ENCODE data around the gene PINLYP.
"Not testable (repeated sequence)": the region's sequence is repeated elsewhere in the genome, so short reads cannot be mapped to it uniquely, and the experiment has no call there.

The PINLYP gene

GRCh38 chr19:43578787-43579186, 3.2 kb downstream of the PINLYP start:
- in situ Hi-C loops (cut with MboI; ENCODE audit: low sequenced_read_pairs), result no loop called here

GRCh38 chr19:43581467-43581866, 5.9 kb downstream of the PINLYP start:
- in situ Hi-C loops (cut with MboI; ENCODE audit: low sequenced_read_pairs), result no loop called here

GRCh38 chr19:43582495-43582894, 6.9 kb downstream of the PINLYP start:
- in situ Hi-C loops (cut with MboI; ENCODE audit: low sequenced_read_pairs), result no loop called here

DNA sequence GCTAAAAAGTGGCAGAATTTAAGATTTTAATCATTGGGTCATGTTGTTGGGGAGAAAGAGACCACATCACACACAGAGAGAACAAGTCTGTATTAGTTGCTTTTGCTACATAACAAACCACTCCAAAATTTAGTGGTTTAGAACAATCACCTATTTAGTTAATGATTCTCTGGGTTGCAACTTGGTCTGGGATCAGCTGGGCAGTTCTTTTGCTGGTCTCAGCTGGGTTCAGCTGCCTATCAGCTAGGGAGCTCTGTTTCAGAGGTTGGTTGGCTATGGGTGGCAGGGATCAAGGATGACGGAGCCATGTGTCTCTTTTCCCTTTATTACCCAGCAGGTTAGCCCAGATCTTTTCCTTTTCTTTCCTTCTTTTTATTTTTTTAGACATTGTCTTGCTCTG, 8.9 kb downstream of the PINLYP start:
- in situ Hi-C loops (cut with MboI; ENCODE audit: low sequenced_read_pairs), result no loop called here

DNA sequence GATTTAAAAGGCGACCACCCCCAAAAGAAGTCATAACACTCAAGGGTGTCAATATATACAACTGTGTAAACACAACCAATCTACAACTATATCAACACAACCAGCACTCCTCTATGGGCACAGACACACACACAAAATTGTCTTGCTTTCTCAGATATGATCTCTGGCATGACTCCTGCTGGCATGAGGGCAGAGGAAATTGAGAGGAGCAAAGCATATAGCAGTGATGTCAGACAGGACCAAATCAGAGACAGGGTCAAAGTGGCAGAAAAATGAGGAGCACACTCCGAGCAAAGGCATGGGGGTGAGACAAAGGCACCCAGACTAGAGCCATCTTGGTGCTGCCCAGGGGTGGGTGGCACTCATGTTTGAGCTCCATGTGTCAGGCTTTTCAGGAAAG, 10.7 kb downstream of the PINLYP start:
- in situ Hi-C loops (cut with MboI; ENCODE audit: low sequenced_read_pairs), result no loop called here

- in situ Hi-C loops (cut with MboI; ENCODE audit: low sequenced_read_pairs), result not testable (repeated sequence)
Observed at GRCh38 chr19:43587029-43587428, 11.4 kb downstream of the PINLYP start.

- in situ Hi-C loops (cut with MboI; ENCODE audit: low sequenced_read_pairs), result no loop called here
Observed at GRCh38 chr19:43589277-43589676, 13.7 kb downstream of the PINLYP start.

DNA sequence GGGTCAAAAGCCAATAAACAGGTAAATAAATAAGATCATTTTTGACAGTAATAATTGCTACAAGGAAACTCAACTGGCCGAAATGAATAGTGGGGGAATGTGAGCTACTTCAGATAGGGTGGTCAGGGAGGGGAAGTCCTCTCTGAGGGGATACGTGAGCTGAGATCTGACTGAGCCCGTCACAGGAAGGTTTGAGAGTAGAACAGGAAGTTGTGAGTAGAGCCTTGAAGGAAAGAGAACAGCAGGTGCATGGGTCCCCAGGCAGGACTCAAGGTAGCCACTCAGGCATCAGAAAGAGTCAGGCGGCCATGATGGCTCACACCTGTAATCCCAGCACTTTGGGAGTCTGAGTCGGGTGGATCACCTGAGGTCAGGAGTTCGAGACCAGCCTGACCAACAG, 14.1 kb downstream of the PINLYP start:
- in situ Hi-C loops (cut with MboI; ENCODE audit: low sequenced_read_pairs), result no loop called here

GRCh38 chr19:43591904-43592772, 16.5 kb downstream of the PINLYP start:
- in situ Hi-C loops (cut with MboI; ENCODE audit: low sequenced_read_pairs), result no loop called here

- in situ Hi-C loops (cut with MboI; ENCODE audit: low sequenced_read_pairs), result no loop called here
Observed at GRCh38 chr19:43592800-43593350, 17.3 kb downstream of the PINLYP start.

GRCh38 chr19:43594081-43594697, 18.6 kb downstream of the PINLYP start:
- in situ Hi-C loops (cut with MboI; ENCODE audit: low sequenced_read_pairs), result no loop called here

DNA sequence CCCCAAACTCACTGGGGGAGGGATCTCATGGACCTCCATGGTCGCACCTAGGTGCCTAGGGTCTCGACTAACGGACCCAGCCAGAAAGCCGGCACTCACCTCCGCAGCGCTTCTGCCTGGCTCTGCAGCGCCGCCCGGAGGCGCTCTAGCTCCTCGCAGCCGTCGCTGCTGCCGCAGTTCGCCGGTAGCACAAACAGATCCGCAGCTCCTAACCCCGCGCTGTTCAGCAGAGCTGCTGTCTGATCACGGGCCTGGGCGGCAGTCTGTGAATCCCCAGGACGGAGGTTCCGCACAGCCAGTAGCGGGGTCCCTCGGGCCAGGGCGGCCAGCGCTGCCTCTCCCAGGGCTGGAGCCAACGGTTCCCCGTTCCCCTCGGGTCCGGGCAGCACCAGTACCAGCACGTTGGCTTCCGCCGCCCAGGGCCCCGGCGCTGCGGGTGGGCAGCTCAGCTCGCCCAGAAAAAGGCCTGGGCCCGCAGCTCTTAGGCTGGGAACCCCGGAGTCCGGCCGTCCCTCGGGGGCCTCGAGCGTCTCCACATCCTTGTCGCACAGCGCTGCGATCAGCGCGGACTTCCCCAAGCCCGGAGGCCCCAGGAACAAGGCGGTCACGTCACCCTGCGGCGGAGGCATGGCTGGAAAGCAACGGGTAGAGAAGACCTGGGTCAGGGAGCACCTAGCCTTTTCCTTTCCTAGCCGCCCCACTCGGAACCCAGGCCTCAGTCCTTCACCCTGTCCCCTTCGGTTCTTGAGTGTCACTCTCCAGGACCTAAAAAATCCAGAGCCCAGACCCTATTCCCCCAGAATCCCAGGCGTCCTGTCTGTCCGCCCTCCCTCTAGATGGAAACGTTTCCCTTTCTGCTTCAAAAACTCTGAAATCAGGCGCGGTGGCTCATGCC, 19.4 kb downstream of the PINLYP start:
- in situ Hi-C loops (cut with MboI; ENCODE audit: low sequenced_read_pairs), result no loop called here

DNA sequence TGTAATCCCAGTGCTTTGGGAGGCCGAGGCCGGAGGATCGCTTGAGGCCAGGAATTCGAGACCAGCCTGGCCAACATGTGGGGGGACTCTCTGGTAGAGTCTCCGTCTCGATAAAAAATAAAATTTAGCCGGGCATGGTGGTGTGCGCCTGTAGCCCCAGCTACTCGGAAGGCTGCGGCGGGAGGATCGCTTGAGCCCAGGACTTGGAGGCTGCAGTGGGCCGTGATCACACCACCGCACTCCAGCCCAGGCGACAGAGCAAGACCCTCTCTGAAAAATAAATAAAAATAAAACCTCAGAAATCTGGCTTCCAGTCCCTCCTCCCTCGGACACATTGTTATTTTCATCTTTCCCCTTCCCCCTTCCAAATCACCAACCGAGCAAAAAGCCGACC, 20.0 kb downstream of the PINLYP start:
- in situ Hi-C loops (cut with MboI; ENCODE audit: low sequenced_read_pairs), result no loop called here

DNA sequence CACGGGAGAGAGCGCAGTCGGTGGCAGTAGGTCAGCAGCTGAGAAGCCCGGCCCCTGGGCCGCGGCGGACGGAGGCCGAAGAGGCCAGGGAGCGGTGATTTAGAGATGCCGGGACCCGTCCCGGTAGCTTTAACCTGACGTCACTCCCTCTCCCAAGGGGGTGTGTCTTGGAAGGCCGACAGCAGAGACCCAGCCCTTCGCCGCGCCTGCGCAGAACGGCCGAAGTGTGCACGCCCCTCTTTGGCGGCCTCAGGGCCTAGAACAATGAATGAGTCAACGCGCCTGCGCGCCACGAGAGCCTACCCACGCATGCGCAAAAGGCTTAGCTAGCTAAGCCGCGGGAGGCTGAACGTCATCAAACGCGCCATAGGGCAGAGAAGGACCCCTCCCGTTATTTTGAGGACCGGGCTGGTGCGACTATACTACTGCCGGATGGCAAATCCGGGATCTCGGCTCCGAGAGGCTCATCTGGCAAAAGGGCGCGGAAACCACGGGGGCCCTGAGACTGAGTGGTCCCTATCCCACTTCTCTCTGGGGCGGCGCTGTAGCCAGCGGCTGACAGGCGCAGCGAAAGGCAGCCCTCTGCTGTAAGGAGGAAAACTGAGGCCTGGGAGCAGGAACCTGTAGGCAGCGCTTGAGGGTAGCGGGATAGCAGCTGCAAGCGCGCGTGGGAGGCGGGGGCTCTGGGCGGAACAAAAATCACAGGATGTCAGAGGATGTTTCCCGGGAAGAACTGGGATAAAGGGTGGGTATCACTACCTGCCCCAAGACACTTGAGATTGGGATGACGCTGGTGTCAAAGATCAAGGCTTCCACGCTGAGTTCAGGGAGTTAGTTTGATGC, 20.6 kb downstream of the PINLYP start, which contains the start of the genes IRGQ and ZNF576:
TSS of gene IRGQ (minus strand) at position 136 of the 843 bp plus-strand sequence. CDS start 796 bp downstream, outside the sequence.
TSS of gene ZNF576 (plus strand) at position 597 of the 843 bp plus-strand sequence. CDS start 514 bp downstream, outside the sequence.
- in situ Hi-C loops (cut with MboI; ENCODE audit: low sequenced_read_pairs), result no loop called here

- in situ Hi-C loops (cut with MboI; ENCODE audit: low sequenced_read_pairs), result no loop called here
Observed at GRCh38 chr19:43596842-43597461, 21.4 kb downstream of the PINLYP start.

GRCh38 chr19:43597876-43598275, 22.3 kb downstream of the PINLYP start:
- in situ Hi-C loops (cut with MboI; ENCODE audit: low sequenced_read_pairs), result no loop called here

DNA sequence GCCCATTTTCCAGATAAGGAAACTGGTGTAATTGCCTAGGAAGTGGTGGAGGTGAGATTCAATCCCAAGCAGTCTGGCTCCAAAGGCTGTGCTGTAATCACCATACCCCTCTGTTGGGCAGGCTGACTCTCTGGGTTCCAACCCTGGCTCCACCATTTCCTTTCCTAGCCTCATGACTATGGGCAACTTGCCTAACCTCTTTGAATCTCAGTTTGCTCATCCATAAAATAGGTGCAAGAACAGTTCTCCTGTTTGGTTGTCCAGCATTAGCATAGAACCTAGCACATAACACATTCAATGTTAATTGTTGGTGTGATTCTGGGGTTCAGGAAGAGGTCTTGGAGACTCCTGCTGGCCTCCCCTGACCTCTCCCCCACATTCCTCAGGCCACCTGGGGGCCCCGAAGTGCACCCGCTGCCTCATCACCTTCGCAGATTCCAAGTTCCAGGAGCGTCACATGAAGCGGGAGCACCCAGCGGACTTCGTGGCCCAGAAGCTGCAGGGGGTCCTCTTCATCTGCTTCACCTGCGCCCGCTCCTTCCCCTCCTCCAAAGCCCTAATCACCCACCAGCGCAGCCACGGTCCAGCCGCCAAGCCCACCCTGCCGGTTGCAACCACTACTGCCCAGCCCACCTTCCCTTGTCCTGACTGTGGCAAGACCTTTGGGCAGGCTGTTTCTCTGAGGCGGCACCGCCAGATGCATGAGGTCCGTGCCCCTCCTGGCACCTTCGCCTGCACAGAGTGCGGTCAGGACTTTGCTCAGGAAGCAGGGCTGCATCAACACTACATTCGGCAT, 23.0 kb downstream of the PINLYP start:
- in situ Hi-C loops (cut with MboI; ENCODE audit: low sequenced_read_pairs), result no loop called here

GRCh38 chr19:43599635-43600295, 24.2 kb downstream of the PINLYP start:
- in situ Hi-C loops (cut with MboI; ENCODE audit: low sequenced_read_pairs), result no loop called here
